Measurements from ENCODE around the gene CILP2. TPM values are rescaled to one million over a fixed set of nuclear protein-coding genes. Genes with fewer than 3 reads are reported as not detected.

CILP2 gene
- total RNA-seq, 1 donor from 2014 or later = 0.40 TPM

DNA sequence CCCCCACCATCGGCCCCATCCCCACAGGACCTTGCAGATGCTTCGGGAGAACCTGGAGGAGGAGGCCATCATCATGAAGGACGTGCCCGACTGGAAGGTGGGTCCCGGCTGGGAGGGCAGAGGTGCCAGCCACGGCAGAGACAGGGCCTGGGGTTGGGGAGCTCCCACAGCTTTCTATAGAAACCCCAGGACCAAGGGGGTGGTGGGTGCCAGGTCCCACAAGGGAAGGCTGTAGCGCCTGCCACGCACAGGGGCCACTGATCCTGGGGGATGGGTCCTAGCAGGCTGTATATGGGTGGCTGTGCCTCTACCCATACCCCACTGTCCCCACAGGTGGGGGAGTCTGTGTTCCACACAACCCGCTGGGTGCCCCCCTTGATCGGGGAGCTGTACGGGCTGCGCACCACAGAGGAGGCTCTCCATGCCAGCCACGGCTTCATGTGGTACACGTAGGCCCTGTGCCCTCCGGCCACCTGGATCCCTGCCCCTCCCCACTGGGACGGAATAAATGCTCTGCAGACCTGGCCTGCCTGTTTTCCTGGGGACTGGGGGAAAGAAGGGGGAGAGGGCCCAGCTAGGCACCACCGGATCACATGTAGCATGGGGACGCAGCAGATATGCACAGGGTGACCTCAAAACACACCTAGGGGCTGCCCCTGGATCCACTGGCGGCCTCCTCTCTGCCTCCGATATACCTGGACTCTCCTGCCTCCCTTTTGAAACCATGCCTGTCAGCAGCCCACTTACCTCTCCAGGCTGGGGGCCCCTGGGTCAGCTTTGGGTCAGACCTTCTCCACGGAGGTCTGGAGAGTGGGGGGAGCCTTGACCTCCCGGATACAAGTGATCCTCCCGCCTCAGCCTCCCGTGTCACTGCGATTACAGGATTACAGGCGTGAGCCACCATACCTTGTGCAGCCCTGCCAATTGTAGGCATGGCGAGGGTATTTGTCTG lies 10.1 kb upstream of the CILP2 start:
- DNase-seq (no peak), ATAC-seq (ENCODE audit: poor library complexity) (no peak)
- intact Hi-C loops (cut with DNase I) = no loop called here

- intact Hi-C loops (cut with DNase I) = no loop called here
- DNase-seq = no peak
- peak; percentile 32 for ATAC-seq (ENCODE audit: poor library complexity)
Measured at GRCh38 chr19:19528721-19529490, 9.2 kb upstream of the CILP2 start, which contains the start of gene YJEFN3. YJEFN3 (plus strand) TSS chr19:19528911; CDS start chr19:19528933, 22 bp downstream.

GRCh38 chr19:19529783-19530422 lies 8.2 kb upstream of the CILP2 start:
- intact Hi-C loops (cut with DNase I) = loop anchor here (10.0 kb wide), 1 partner anchor 415 kb away; no protein-coding TSS in a partner anchor
- DNase-seq (no peak), ATAC-seq (ENCODE audit: poor library complexity) (no peak)

GRCh38 chr19:19530423-19530804 lies 7.7 kb upstream of the CILP2 start:
- intact Hi-C loops (cut with DNase I) = loop anchor here (10.0 kb wide), 1 partner anchor 414 kb away; no protein-coding TSS in a partner anchor
- ATAC-seq (ENCODE audit: poor library complexity) = no peak

GRCh38 chr19:19530889-19531288 lies 7.2 kb upstream of the CILP2 start:
- intact Hi-C loops (cut with DNase I) = loop anchor here (10.0 kb wide), 1 partner anchor 414 kb away; no protein-coding TSS in a partner anchor
- no peak for ATAC-seq (ENCODE audit: poor library complexity)
- no peak for DNase-seq

More at GRCh38 chr19:19530423-19530804, 7.7 kb upstream of the CILP2 start:
- no peak for DNase-seq

GRCh38 chr19:19531951-19532805 lies 5.9 kb upstream of the CILP2 start:
- ATAC-seq (ENCODE audit: poor library complexity) = peak; percentile 82
- peak; percentile 93 for DNase-seq
- intact Hi-C loops (cut with DNase I) = loop anchor here (2.0 to 10.0 kb wide), 2 partner anchors 111 to 413 kb away; partner anchors contain the start of gene GMIP

DNA sequence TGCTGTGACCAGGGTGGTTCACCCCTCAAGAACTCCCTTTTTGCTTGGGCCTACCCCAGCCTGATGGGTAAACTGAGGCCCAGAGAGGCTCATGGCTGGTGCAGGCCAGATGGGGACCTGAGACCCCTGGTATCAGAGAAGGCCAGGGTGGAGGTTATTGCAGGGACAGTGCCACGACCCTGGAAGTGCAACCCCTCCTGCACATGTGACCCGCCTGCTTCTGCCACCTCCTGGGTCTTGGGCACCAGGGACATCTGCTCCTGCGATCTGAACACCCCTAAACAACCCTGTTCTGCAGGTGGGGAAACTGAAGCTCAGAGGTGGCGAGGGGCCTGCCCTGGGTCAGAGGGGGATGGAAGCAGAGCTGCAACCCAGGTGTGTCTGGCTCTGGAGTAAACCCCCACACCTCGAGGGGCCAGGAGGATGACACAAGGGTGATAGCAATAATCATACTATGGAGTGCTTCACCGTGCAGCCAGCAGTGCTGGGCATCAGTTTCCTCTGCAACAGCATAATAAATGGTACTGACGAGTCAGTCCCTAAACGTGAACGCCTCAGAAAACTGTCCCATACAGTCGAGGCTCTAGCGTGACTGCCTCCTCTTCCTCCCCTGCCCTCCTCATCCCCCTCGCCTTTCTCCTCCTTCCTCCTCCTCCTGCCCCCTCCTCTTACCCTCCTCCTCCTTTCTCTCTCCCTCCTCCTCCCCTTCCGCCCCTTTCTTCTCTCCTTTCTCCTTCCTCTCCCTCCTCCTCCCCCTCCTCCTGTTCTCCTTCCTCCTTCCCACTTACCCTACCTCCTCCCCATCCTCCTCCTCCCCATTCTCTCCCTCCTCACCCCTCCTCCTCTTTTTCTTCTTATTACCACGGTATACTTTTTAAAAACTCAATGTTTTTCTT lies 5.0 kb upstream of the CILP2 start:
- DNase-seq = no peak
- no peak for ATAC-seq (ENCODE audit: poor library complexity)
- intact Hi-C loops (cut with DNase I) = loop anchor here (2.0 to 10.0 kb wide), 2 partner anchors 110 to 412 kb away; partner anchors contain the start of gene GMIP

- DNase-seq (no peak), ATAC-seq (ENCODE audit: poor library complexity) (peak; percentile 13)
- intact Hi-C loops (cut with DNase I) = loop anchor here (2.0 to 10.0 kb wide), 2 partner anchors 109 to 411 kb away; partner anchors contain the start of gene GMIP
Measured at GRCh38 chr19:19533841-19534240, 4.2 kb upstream of the CILP2 start.

- intact Hi-C loops (cut with DNase I) = loop anchor here (10.0 kb wide), 1 partner anchor 410 kb away; no protein-coding TSS in a partner anchor
- ATAC-seq (ENCODE audit: poor library complexity) (no peak), DNase-seq (no peak)
Measured at GRCh38 chr19:19534556-19535265, 3.4 kb upstream of the CILP2 start.

DNA sequence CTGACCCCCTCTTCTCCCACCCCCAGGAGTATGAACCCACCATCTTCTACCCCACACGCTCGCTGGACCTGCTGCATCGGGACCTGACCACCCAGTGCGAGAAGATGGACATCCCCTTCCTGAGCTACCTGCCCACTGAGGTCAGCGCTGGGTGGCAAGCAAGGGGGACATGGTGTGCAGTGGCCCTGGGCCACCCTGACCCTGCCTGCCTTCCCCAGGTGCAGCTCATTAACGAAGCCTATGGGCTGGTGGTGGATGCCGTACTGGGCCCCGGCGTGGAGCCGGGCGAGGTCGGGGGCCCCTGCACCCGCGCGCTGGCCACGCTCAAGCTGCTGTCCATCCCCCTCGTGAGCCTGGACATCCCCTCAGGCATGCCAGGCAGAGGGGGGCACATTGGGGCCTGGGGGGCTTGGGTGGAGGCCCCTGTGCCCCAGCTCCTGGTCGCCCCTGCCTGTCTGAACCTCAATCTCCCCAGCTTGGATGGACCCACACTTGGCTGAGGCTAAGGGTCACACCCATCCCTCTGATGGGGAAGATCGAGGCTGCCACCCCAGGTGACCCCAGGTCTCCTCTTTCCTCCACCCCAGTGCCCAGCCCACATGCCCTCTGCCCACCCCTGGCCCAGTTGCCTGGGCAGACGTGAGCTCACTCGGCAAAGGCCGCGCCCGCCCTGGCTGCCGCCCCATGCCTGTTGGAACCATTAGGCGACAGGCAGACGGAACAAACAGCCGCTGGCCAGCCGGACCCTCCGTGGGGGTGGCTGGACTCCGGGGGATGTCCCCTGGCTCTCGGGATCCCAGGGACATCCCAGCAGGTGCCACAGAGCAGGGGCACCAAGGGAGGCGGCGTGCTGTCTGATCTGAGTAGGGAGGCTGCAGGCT lies 2.5 kb upstream of the CILP2 start:
- DNase-seq (no peak), ATAC-seq (ENCODE audit: poor library complexity) (no peak)
- intact Hi-C loops (cut with DNase I) = loop anchor here (10.0 kb wide), 1 partner anchor 409 kb away; no protein-coding TSS in a partner anchor

DNA sequence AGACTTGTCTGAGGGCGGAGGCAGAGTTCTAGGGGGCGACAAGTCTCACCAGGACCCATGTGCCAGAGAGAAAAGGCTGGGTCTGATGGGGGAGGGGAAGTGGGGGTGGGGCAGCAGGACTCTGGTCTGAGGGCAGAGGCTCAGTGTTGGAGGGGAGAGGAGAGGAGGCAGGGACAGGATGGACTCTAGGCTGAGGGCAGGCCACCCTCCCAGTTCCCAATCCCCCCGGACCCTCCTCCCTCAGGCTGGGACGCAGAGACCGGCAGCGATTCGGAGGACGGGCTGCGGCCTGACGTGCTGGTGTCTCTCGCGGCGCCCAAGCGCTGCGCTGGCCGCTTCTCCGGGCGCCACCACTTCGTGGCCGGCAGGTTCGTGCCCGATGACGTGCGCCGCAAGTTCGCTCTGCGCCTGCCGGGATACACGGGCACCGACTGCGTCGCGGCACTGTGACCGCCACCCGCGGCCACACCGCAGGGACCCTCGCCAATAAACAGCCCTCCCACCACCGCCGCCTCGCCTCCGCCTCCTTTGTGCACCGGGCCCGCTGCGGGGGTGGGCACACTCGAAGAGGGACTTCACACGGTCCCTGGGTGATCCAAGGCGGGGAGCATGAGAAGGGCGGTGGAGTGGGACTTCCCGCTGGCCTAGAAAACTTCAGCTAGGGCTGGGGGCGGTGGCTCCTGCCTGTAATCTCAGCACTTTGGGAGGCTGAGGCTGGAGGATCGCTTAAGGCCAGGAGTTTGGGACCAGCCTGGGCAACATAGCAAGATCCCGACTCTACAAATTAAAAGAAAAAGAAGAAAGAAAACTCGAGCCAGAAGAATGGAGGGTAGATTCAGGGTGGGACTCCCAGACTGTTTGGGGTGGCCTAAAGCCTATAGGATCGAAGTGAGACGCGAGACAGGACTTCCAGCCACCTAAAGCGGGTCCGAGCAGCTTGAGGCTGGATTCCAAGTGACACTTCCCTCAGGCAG lies 703 bp upstream of the CILP2 start:
- intact Hi-C loops (cut with DNase I) = loop anchor here (10.0 kb wide), 1 partner anchor 407 kb away; no protein-coding TSS in a partner anchor
- no peak for ATAC-seq (ENCODE audit: poor library complexity)
- no peak for DNase-seq

DNA sequence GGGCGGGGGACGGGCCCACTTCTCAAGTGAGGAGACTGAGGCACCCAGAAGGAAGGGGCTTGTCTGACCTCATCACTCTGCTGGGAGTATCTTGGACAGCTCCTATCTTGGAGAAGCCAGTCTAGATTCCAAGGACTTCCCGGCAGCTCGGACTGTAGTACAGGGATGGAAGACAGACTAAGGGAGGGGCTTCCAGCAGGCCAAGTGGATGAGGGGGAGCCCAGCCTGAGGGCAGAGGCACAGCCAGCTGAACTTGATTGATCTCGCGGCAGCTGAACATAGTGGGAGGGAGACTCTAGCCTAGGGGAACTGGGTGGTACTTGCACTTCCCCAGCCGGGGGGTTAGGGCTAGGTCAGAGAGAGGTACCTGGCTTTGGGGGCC lies 711 bp downstream of the CILP2 start:
- ATAC-seq (ENCODE audit: poor library complexity) (no peak), DNase-seq (no peak)
- intact Hi-C loops (cut with DNase I) = loop anchor here (10.0 kb wide), 1 partner anchor 406 kb away; no protein-coding TSS in a partner anchor

- no peak for DNase-seq
- intact Hi-C loops (cut with DNase I) = loop anchor here (10.0 kb wide), 1 partner anchor 405 kb away; no protein-coding TSS in a partner anchor
- ATAC-seq (ENCODE audit: poor library complexity) = no peak
Measured at GRCh38 chr19:19539698-19540063, 1.6 kb downstream of the CILP2 start.
